Esophagus muscularis mucosa (tissue), 3 donors: ENCODE results near the gene KIF14.

ENCODE experiments used
- CTCF ChIP-seq, 3 experiments: fragments of 200-600 bp in 2 of 3; fragments of 450-650 bp in 1 of 3; sonication (generic) in 2 of 3; IDR thresholded peaks; one replicate each; pipeline ENCODE4 v1.5.1; 2017 to 2019; ENCODE audit warnings: antibody characterized with exemption in 3 of 3, mild to moderate bottlenecking in 2 of 3, moderate library complexity in 1 of 3
- POLR2A ChIP-seq: fragments of 450-650 bp; IDR thresholded peaks from one replicate; pipeline ENCODE4 v1.6.1; 2017; ENCODE audit warnings: antibody characterized with exemption, moderate library complexity, mild to moderate bottlenecking, low read depth
- POLR2AphosphoS5 ChIP-seq, 2 donors: sonication (generic); formaldehyde crosslinking; IDR thresholded peaks; one replicate each; pipeline ENCODE4 v1.6.1; 2017; ENCODE audit warnings: antibody characterized with exemption in 2 of 2

DNA sequence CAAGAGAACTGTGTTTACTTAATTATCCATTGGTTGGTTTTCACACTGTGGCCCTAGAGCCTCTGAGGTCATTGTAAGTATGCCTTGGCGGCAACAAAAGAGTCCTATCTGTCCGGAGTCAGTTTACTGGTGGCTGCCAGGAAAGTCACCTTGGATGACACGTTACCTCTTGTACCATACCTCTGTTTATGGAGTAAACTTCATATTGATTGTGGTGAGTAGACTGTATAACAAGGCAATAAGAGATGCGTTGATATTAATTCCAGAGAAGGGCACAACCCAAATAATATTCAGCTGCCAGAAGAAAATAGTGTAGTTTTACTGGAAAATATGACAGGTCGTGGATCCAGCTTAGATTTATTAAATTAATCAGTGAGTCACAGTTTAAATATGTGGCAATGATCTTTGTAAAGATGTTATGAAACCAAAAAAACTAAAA is 20.4 kb upstream of the KIF14 start:
- TF ChIP-seq POLR2AphosphoS5 (IDR thresholded peaks at IDR 0.05) (no peak), CTCF (IDR thresholded peaks at IDR 0.05) (no peak), POLR2A (no peak)
